HG03457 (cell line): ENCODE measurements around the gene PGAP6.
"Not testable (repeated sequence)": the region's sequence is repeated elsewhere in the genome, so short reads cannot be mapped to it uniquely, and the experiment has no call there.

Experiments
- ATAC-seq: cut with Tn5 transposase; IDR thresholded peaks from one replicate; pipeline ENCODE4 v1.9.1; 2021; ENCODE audit warnings: moderate number of reproducible peaks; ENCODE audit not compliant: unreplicated experiment

PGAP6 gene

DNA sequence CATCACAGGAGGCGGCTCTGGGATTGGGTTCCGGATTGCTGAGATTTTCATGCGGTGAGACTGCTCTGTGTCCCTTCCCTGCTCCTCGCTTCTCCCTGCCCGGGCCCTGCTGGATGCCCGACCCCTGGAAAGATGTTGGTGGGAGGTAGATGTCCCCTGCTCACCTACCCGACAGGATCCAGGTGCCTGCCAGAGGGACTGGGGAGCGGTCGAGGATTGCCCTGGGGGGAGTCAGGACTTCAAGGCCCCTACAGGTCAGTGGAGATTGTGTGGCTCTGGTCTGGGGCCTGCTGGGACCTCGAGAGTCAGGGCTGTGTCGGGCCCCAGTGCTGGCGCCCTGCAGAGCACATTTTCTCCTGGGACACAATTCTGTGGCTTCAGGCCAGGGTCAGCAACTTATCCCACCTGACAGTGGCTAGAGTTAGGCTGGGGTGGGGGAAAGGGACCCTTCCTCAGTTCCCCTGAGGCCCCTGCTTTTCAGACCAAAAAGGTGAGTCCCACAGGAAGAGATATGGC lies 23.3 kb upstream of the PGAP6 start:
- ATAC-seq: no peak

DNA sequence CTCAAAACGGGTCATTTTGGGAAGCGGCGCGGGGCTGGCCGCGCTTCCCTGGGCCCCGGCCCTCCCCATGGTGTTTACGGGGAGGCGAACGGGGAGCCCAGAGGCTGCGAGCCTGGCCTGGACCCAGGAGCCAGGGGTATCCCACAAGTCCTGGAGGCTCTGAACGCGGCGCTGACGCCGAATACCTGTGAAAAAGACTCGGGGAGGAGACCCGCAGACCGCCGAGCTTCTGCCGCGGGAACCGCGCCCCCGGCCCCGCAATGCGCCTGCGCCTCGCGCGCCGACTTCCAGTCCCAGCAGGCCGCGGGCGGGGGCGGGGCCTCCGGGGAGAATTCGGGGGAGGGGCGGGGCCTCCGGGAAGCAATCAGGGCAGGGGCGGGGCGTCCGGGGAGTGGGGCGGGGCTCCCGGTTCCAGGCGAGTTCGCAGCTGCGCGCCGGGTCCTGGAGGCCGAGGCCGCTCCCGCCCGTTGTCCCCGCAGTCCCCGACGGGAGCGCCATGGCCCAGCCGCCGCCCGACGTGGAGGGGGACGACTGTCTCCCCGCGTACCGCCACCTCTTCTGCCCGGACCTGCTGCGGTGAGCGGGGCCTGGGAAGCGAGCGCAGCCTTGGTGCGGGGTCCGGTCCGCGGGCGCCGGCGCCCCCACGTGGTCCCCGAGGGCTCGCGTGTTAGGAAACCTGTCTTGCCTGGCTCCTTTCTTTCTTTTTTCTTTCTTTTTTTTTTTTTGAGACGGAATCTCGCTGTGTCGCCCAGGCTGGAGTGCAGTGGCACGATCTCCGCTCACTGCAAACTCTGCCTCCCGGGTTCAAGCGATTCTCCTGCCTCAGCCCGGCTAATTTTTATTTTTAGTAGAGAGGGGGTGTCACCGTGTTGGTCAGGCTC lies 19.9 kb upstream of the PGAP6 start, which contains the start of gene DECR2:
TSS of gene DECR2 (plus strand) at position 418 of the 881 bp plus-strand sequence. CDS start at position 497, 79 bp downstream.
- peak; percentile 40 for ATAC-seq

DNA sequence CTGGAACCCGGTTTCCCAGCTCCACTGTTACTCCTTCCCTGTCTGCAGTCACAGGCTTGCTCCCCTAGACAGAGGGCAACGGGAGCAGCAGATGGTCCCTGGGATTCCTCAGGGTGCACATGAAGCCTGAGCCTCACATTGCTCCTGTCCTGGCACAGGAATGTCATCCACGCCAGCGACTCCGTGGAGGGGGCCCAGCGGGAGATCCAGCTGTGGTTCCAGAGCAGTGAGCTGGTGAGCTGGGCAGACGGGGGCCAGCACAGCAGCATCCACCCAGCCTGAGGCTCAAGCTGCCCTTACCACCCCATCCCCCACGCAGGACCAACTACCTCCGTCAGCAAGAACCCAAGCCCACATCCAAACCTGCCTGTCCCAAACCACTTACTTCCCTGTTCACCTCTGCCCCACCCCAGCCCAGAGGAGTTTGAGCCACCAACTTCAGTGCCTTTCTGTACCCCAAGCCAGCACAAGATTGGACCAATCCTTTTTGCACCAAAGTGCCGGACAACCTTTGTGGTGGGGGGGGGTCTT lies 18.3 kb upstream of the PGAP6 start:
- no peak for ATAC-seq

DNA sequence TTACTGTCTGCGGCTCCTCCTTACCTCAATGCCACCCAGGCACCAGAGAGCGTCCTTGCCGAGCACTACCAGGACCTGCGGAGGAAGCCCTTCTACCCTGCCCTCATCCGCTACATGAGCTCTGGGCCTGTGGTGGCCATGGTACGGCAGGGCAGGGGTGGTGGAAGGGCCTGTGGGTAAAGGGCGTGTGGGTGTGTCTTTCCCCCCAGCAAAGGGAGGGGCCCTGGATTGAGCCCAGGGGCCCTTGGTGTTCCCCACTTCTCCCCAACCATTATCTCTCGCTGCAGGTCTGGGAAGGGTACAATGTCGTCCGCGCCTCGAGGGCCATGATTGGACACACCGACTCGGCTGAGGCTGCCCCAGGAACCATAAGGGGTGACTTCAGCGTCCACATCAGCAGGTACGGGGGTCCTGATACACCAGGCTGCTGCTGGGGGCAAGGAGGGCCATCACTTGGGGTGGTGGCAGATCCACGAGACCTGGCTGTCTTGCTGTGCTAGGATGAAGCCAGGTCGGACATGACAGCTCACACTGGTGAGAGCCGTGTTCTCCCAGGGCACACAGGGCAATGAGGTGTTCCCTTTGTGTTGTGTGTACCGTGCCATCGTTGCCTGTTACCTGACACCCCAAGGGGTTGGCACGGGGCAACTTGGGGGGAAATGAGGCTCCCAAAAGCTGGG lies 17.7 kb upstream of the PGAP6 start:
- no peak for ATAC-seq

DNA sequence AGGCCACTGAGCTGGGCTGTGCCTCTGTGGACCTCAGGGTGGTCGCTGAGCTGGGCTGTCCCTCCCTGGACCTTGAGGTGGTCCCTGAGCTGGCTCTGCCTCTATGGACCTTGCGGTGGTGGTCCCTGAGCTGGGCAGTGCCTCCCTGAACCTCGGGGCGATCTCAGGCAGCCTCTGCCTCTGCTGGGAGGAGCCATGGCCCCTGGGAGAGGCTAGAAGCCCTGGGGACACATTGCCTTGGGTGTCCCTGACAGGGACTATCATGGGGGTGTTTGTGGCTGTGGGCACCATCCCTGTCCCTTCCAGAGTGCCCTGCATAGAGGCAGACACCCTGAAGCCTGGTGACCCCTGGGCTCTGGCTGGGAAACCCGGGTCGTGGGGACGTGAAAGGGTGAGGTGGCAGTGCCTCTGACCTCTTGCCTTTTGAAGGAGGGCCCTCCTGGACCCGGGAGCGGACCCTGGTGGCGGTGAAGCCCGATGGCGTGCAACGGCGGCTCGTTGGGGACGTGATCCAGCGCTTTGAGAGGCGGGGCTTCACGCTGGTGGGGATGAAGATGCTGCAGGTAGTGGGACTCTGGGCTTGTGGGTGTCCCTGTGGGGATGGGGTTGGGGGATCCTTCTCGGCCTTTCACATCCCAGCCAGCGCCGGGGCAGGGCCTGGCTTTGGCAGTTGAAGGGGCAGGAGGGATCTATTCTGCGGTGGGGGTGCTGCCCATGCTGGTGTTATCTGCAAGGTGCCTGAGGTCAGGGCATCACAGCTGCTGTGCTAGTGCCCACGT lies 17.0 kb upstream of the PGAP6 start:
- no peak for ATAC-seq

DNA sequence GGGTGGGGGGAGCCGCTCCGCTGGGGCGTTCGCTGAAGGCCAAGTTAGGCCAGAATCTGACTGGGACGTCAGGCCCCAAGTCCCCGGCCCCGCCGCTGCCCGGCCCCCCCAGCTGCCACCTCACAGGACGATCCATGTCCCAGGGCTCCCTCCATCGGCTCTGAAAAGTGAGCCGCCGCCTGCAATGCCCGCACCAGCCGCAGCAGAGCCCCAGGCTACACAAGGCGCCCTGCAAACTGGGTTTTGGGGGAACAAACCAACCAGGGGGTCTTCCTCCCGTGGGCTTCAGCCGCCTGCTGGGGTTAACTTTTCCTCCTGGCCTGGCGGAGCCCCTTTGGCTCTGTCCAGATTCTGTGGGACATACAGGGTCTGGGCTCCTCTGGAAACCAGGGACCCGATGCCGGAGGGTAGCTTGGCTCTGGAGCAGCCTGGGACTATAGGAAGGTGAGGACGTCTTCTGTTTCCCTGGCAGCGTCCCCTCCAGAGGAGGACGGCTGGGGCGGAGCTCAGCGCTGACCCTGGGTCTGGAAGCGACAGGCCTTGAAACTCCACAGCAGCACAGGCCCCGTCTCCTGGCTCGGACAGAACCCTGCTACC lies 16.1 kb upstream of the PGAP6 start:
- no peak for ATAC-seq

DNA sequence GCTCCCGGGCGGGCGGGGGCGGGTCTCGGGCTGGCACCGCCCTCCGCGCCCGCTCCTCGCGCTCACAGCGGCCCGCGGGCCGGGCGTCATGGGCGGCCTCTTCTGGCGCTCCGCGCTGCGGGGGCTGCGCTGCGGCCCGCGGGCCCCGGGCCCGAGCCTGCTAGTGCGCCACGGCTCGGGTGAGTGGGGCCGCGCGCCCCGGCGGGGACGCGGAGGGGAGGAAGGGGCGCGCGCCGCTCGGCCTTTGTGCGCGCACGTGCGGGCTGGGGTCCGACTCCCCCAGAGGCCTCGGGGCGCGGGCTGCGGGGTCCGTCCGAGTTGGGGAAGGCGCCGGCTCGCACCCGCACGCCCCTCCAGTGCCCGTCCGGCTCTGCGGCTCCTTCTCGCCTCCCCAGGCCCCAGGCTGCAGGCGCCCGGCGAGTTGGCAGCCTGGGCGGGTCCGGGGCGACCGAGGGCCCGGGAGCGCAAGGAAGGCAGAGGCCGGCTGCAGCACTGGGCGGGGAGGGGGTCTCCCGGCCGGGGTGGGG lies 15.4 kb upstream of the PGAP6 start, which contains the start of gene NME4:
TSS of gene NME4 (plus strand) at position 65 of the 527 bp plus-strand sequence. CDS start at position 89, 24 bp downstream.
- no peak for ATAC-seq

DNA sequence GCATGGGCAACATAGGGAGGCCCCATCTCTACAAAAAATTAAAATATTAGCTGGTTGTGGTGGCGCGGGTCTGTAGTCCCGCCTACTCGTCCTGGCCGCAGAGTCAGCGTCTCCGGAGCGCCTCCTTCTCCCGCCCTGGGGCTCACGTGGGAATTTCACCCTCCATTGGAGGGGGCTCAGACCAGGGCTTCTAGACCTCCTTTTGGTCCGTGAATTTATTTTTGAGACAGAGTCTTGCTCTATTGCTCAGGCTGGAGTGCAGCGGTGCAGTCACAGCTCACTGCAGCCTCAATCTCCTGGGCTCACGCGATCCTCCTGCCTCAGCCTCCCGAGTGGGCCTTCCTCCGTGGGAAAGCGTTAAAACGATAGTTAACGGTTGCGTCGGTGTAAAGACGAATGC lies 14.8 kb upstream of the PGAP6 start:
- ATAC-seq: no peak

DNA sequence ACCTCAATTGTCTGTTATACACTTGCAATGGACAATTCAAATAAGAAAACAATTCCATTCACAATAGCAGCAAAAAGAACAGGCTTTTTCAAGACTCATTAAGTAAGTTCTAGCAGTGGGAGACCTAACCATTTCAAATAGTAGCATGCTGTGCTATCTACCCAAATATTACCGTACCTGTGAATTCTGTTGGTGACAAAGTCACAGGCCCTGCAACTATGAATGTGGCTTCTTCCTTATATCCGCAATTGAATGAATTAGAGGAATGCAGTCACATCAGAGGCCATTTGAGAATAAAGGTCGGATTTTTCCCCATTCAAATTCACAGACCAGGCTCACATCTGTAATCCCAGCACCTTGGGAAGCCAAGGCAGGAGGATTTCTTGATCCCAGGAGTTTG lies 14.4 kb upstream of the PGAP6 start:
- no peak for ATAC-seq

DNA sequence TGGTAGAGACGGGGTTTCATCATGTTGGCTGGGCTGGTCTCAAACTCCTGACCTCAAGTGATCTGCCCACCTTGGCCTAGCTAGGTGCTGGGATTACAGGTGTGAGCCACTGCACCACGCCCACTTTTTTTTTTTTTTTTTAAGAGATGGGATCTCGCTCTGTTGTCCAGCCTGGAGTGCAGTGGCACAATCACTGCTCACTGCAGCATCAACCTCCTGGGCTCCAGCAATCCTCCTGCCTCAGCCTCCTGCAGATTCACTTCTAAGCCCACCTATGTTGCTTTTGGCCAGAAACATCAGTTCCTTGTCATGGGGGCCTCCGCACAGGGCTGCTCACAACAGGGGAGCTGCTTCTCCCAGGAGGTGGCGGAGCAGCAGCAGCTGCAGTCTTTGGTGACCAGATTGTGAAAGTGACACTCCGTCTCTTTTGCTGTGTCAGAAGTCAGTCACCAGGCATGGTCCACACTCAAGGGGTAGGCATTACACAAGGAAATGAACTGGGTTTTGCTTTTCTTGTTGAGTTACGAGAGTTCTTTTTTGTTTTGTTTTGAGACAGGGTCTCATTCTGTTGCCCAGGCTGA lies 10.8 kb upstream of the PGAP6 start:
- ATAC-seq: no peak

DNA sequence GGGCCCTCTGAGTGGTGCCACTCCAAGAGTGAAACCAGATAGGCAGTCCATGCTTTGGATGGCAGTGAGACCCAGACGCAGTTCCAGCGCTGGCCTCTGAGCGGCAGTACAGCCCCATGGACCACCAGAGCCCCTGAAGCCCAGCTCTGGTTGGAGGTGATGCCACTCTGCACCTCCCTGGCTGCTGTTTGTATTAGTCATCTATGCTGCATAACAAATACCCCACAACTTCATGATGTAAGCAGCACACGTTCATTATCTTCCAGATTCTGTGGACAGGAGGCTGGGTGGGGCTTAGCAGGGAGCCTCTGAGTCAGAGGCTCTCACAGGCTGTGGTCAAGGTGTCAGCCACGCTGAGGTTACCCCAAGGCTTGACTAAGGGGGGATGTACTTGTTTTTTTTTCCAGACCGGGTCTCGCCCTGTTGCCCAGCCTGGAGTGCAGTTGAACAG lies 10.1 kb upstream of the PGAP6 start:
- ATAC-seq: no peak

DNA sequence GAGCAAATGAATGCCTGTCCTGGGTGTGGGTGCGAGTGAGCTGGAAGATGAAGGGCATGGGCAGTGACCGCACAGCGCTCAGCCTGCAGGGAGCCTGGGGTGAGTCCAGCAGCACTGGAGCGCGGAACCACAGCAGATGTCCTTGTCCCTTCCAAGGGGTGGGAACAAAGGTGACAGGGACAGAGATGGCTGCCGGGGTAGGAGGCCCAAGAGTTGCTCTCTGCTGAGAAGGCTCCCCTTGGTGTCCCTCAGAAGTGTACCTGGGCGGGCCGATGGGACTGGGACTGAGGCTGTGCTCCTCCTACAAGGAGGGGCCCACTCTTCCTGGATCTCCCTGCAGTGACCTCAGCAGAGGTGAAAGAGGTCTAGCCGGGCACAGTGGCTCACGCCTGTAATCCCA lies 7.6 kb upstream of the PGAP6 start:
- no peak for ATAC-seq

DNA sequence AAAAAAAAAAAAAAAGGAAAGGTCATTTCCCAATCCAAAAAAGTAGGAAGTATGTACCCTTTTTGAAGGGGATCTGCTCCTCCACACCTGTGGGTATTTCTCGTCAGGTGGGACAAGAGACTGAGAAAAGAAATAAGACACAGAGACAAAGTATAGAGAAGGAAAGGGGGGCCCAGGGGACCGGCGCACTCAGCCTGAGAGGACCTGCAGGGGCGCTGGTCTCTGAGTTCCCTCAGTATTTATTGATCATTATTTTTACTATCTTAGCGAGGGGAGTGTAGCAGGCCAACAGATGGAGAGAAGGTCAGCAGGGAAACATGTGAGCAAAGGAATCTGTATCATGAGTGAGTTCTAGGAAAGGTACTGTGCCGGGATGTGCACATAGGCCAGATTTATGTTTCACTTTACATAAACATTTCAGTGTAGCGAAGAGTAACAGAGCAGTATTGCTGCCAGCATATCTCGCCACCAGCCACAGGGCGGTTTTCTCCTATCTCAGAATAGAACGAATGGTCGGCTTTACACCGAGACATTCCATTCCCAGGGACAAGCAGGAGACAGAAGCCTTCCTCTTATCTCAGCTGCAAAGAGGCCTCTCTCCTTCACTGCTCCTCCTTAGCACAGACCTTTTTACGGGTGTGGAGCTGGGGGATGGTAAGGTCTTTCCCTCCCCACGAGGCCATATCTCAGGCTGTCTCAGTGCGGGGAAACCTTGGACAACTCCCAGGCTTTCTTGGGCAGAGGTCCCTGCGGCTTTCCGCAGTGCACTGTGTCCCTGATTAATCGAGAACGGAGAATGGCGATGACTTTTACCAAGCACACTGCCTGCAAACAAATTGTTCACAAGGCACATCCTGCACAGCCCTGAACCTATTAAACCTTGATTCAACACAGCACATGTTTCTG lies 6.2 kb upstream of the PGAP6 start:
- ATAC-seq: not testable (repeated sequence)

DNA sequence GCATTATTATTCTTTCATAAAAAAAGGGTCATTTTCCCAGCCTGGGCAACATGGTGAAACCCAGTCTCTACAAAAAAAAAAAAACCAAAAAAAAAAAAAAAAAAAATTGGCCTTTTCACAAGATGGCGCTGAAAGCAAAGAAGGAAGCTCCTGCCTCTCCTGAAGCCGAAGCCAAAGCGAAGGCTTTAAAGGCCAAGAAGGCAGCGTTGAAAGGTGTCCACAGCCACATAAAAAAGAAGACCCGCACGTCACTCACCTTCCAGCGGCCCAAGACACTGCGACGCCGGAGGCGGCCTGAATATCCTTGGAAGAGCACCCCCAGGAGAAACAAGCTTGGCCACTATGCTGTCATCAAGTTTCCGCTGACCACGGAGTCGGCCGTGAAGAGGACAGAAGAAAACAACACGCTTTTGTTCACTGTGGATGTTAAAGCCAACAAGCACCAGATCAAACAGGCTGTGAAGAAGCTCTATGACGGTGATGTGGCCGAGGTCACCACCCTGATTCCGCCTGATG lies 4.9 kb upstream of the PGAP6 start:
- no peak for ATAC-seq

DNA sequence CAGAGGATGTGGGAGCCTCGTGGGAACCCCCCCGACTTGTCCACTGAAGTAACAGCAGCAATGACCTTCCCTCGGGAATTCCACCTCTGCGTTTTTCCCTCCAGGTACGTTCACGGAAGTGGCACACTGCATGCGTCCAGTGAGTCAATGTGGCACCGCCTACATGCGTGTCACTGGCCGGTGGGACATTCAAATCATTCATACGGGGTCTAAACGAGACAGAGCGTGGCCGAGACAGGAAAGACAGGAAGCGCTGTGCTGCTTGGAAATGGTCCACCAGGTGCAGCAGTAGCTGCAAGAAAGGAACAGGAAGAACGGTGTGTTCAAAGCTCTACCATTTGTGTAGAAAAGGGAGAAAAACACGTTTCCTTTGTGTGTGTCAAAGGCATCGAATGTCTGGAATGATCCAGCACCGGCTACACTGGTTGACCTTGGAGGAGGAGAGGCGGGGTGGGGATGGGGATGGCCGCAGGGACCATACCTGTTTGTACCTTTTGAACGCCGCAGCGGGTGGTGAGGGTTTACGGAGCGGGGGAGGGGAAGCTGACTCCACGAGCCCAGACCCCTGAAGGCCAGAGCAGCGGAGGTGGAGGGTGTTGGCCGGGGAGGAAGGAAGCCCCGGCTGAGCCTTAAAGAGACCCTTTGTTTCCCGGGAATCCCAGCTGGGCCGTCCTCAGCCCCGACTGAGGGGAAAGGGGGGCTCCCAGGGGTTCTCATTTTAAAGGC lies 1.7 kb upstream of the PGAP6 start:
- no peak for ATAC-seq

DNA sequence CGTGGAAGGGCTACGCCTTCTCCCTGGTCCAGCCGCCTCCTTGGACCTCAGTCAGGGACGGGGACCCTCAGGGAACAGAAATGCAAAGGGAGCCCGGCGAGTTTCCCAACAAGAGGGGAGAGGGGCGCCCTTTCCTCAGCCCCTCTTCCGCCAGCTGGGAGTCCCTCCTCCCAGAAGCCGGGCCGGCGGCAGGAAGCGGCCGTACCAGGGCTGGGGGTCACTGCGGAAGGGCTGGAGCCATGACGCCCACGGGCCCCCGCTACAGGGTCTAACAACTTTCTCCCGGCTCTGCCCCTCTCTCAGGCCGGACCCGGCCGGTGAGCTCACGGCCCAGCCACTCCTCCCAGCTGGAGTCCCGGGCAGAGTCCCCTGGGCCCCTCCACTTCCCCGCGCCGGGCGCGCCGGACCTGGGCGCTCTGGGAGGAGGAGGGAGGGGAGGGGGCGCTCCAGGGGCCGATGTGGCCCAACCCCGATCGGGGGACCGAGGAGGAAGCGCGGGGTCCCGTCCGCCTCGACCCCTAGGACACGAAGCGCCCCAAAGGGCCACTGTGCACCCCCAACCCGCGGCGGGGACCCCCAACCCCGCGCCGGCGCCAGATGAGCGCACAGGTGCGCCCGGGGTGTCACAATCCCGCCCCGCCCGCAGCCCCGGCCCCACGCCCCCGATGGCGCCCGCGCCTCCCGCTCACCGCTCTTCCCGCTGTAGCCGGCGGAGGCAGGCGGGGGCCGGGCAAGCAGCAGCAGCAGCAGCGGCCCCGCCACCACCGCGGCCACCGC lies 578 bp downstream of the PGAP6 start:
- ATAC-seq: no peak

DNA sequence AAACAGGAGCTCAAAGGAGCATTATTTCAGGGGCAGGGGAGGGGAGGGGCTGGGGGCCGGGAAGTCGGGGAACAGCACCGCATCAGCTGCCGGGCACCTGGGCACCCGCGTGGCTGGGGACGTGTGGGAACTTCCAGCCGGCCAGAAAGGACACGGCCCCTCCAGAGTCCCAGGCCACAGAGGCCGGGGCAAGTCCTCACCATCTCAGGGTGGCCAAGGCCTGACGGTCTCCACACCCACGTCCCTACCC lies 1.1 kb downstream of the PGAP6 start:
- no peak for ATAC-seq
